ENCODE data around the gene RPP14.

DNA sequence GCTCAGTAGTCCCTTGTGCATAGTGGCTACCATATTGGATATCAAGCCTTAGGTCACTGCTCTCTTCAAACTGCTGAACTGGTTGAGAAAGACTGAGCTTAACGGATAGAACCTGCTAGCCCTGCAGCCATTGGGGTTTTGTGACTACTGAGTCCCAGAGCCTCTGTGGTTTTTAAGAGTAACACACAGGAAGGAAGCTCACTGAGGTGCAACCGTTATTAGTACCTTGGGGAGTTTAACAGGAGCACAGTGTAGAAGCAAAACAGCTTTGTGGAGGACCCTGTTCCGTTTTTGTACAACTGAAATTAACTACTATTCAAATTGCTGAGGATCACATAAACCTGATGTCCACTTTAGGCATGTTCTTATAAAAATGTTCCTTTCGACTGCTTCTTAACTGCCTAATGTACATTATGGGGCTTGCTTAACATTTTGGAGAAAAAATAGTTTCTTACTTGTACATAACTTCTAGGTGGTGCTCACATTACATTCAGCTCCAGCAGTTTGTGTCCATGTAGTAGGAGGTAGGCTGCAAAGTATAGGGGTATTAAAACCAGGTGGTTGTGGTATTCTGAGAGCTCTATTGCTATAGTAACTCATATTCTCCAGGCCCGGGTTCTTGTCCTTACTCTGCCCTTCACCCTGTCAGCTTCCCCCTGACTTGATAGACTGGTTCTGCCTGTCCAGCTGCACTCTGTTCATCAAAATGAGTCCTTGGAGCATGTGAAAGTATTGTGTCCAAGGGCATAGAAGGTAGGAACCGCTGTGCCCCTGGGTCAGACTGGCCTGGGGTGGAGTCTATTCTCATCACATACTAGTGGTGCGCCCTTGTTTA lies 44.0 kb downstream of the RPP14 start:
- TF ChIP-seq, protein P1, sequence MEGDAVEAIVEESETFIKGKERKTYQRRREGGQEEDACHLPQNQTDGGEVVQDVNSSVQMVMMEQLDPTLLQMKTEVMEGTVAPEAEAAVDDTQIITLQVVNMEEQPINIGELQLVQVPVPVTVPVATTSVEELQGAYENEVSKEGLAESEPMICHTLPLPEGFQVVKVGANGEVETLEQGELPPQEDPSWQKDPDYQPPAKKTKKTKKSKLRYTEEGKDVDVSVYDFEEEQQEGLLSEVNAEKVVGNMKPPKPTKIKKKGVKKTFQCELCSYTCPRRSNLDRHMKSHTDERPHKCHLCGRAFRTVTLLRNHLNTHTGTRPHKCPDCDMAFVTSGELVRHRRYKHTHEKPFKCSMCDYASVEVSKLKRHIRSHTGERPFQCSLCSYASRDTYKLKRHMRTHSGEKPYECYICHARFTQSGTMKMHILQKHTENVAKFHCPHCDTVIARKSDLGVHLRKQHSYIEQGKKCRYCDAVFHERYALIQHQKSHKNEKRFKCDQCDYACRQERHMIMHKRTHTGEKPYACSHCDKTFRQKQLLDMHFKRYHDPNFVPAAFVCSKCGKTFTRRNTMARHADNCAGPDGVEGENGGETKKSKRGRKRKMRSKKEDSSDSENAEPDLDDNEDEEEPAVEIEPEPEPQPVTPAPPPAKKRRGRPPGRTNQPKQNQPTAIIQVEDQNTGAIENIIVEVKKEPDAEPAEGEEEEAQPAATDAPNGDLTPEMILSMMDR (conservative IDR thresholded peaks at IDR 0.05), result no peak
- no peak for TF ChIP-seq EZH2 (IDR thresholded peaks at IDR 0.05; ENCODE audit: low read depth)

All from PC-9 (cell line).